Measurements from ENCODE around the gene C3orf33.

DNA sequence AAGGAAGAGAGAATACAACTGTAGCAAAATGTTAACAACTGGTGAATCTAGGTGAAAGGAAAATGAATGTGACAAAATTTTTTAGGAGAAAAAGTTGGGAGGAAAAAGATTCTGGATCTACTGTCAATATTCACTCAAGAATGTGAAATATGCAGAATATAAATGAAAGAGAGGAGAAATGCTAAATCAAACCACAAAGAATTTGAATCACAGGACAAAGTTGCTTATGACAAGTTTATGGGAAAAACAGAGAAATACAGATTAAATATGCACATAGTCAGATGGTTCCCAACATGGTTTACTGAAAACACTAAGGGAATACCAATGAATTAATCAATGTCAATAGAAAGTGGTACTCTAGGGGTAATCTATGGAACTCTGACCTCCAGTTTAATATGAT, 27.6 kb downstream of the C3orf33 start:
- TF ChIP-seq, protein P1, sequence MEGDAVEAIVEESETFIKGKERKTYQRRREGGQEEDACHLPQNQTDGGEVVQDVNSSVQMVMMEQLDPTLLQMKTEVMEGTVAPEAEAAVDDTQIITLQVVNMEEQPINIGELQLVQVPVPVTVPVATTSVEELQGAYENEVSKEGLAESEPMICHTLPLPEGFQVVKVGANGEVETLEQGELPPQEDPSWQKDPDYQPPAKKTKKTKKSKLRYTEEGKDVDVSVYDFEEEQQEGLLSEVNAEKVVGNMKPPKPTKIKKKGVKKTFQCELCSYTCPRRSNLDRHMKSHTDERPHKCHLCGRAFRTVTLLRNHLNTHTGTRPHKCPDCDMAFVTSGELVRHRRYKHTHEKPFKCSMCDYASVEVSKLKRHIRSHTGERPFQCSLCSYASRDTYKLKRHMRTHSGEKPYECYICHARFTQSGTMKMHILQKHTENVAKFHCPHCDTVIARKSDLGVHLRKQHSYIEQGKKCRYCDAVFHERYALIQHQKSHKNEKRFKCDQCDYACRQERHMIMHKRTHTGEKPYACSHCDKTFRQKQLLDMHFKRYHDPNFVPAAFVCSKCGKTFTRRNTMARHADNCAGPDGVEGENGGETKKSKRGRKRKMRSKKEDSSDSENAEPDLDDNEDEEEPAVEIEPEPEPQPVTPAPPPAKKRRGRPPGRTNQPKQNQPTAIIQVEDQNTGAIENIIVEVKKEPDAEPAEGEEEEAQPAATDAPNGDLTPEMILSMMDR (IDR thresholded peaks at IDR 0.05): no peak
- TF ChIP-seq POLR2AphosphoS5 (IDR thresholded peaks at IDR 0.05): no peak
- no peak for TF ChIP-seq POLR2A (IDR thresholded peaks at IDR 0.05)
- TF ChIP-seq EP300 (IDR thresholded peaks at IDR 0.05): no peak

All from stomach (tissue), 4 donors.